ENCODE data around the gene ZDHHC19.
"Not testable (repeated sequence)": the region's sequence is repeated elsewhere in the genome, so short reads cannot be mapped to it uniquely, and the experiment has no call there.

ZDHHC19 gene

GRCh38 chr3:196175116-196175625, 36.0 kb downstream of the ZDHHC19 start:
- TF ChIP-seq CTCF (IDR thresholded peaks at IDR 0.05; ENCODE audit: borderline replicate concordance, insufficient read depth, low read depth, low read length) = no peak
- no peak overlapping the region for H3K4me3 ChIP-seq (ENCODE audit: low read depth, low read length)

GRCh38 chr3:196174652-196175051, 36.5 kb downstream of the ZDHHC19 start:
- no peak overlapping the region for H3K4me3 ChIP-seq (ENCODE audit: low read depth, low read length)
- TF ChIP-seq CTCF (IDR thresholded peaks at IDR 0.05; ENCODE audit: borderline replicate concordance, insufficient read depth, low read depth, low read length) = no peak

- not testable (repeated sequence) for H3K4me3 ChIP-seq (ENCODE audit: low read depth, low read length)
Observed at GRCh38 chr3:196170296-196170695, 40.9 kb downstream of the ZDHHC19 start.

- no peak for TF ChIP-seq CTCF (IDR thresholded peaks at IDR 0.05; ENCODE audit: borderline replicate concordance, insufficient read depth, low read depth, low read length)
- no peak overlapping the region for H3K4me3 ChIP-seq (ENCODE audit: low read depth, low read length)
Observed at GRCh38 chr3:196169836-196170240, 41.4 kb downstream of the ZDHHC19 start.

GRCh38 chr3:196168808-196169391, 42.3 kb downstream of the ZDHHC19 start:
- no peak overlapping the region for H3K4me3 ChIP-seq (ENCODE audit: low read depth, low read length)

GRCh38 chr3:196166741-196167140, 44.5 kb downstream of the ZDHHC19 start:
- TF ChIP-seq CTCF (IDR thresholded peaks at IDR 0.05; ENCODE audit: borderline replicate concordance, insufficient read depth, low read depth, low read length) = no peak
- H3K4me3 ChIP-seq (ENCODE audit: low read depth, low read length) = no peak overlapping the region

More at GRCh38 chr3:196168808-196169391, 42.3 kb downstream of the ZDHHC19 start:
- TF ChIP-seq CTCF (IDR thresholded peaks at IDR 0.05; ENCODE audit: borderline replicate concordance, insufficient read depth, low read depth, low read length) = no peak

GRCh38 chr3:196165850-196166249, 45.4 kb downstream of the ZDHHC19 start:
- no peak overlapping the region for H3K4me3 ChIP-seq (ENCODE audit: low read depth, low read length)
- no peak for TF ChIP-seq CTCF (IDR thresholded peaks at IDR 0.05; ENCODE audit: borderline replicate concordance, insufficient read depth, low read depth, low read length)

GRCh38 chr3:196165006-196165575, 46.1 kb downstream of the ZDHHC19 start:
- not testable (repeated sequence) for H3K4me3 ChIP-seq (ENCODE audit: low read depth, low read length)
